DOHH2 (cell line): Measurements from ENCODE around the gene TBC1D26.
"Not testable (repeated sequence)": the region's sequence is repeated elsewhere in the genome, so short reads cannot be mapped to it uniquely, and the experiment has no call there.

Experiments used
- EZH2phosphoT487 ChIP-seq: fragments of 200-600 bp; sonication (generic); IDR thresholded peaks from 2 replicates; pipeline ENCODE4 v1.6.1; 2017; ENCODE audit warnings: borderline replicate concordance, mild to moderate bottlenecking, antibody characterized with exemption, low read length, moderate library complexity, mixed read lengths
- TF ChIP-seq, protein P1 (sequence below): fragments of 200-600 bp; sonication (generic); IDR thresholded peaks from one replicate; pipeline ENCODE4 v1.5.1; 2014; ENCODE audit warnings: antibody characterized with exemption, mild to moderate bottlenecking, low read depth, low read length; ENCODE audit not compliant: poor library complexity, severe bottlenecking

- TF ChIP-seq, protein P1, sequence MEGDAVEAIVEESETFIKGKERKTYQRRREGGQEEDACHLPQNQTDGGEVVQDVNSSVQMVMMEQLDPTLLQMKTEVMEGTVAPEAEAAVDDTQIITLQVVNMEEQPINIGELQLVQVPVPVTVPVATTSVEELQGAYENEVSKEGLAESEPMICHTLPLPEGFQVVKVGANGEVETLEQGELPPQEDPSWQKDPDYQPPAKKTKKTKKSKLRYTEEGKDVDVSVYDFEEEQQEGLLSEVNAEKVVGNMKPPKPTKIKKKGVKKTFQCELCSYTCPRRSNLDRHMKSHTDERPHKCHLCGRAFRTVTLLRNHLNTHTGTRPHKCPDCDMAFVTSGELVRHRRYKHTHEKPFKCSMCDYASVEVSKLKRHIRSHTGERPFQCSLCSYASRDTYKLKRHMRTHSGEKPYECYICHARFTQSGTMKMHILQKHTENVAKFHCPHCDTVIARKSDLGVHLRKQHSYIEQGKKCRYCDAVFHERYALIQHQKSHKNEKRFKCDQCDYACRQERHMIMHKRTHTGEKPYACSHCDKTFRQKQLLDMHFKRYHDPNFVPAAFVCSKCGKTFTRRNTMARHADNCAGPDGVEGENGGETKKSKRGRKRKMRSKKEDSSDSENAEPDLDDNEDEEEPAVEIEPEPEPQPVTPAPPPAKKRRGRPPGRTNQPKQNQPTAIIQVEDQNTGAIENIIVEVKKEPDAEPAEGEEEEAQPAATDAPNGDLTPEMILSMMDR: not testable (repeated sequence)
- TF ChIP-seq EZH2phosphoT487: not testable (repeated sequence)
These were observed 48.9 kb upstream of the TBC1D26 start for GRCh38 chr17:15683135-15683534.
